Large intestine (tissue), 3 donors: ENCODE data around the gene LCN6. TPM values are rescaled to one million over a fixed set of nuclear protein-coding genes. Genes with fewer than 3 reads are reported as not detected.
A peak's percentile ranks its signal among the peaks of the same experiment; 100 is the strongest.
"Not testable (repeated sequence)": the region's sequence is repeated elsewhere in the genome, so short reads cannot be mapped to it uniquely, and the experiment has no call there.

Source experiments
- DNase-seq, 2 donors: peaks; one replicate each; pipeline versions ENCODE4 v3.0.0 to v3.0.0-alpha.2; 2013
- H3K27ac ChIP-seq: one replicate; pipeline ENCODE4 v1.5.1; 2013; ENCODE audit warnings: low read length
- H3K27me3 ChIP-seq: 2 replicates; pipeline ENCODE4 v1.6.1; 2013; ENCODE audit warnings: low read length; ENCODE audit not compliant: control insufficient read depth, insufficient read depth
- H3K36me3 ChIP-seq: 2 replicates; pipeline ENCODE4 v1.6.1; 2013; ENCODE audit warnings: low read length; ENCODE audit not compliant: control insufficient read depth, insufficient read depth
- H3K4me1 ChIP-seq: one replicate; pipeline ENCODE4 v1.6.1; 2013; ENCODE audit warnings: low read length; ENCODE audit not compliant: control insufficient read depth, insufficient read depth
- H3K4me3 ChIP-seq: one replicate; pipeline ENCODE4 v1.5.1; 2013; ENCODE audit warnings: low read length
- H3K9me3 ChIP-seq: one replicate; pipeline ENCODE4 v1.6.1; 2013; ENCODE audit warnings: mild to moderate bottlenecking, low read depth, low read length, moderate library complexity; ENCODE audit not compliant: control insufficient read depth
- WGBS: methylation state at CpG from one replicate; pipeline ENCODE4 v1.1.5; 2013; ENCODE audit warnings: low lambda C conversion rate; ENCODE audit not compliant: insufficient coverage; 5-methylcytosine and 5-hydroxymethylcytosine counted together
- polyA plus RNA-seq: library from polyadenylated mRNA; unstranded; fragments of 120-200 nt; gene quantifications from one replicate; pipeline ENCODE4 v1.2.1, GENCODE V29; 2013

The LCN6 gene
- polyA plus RNA-seq, 1 donor: 2.8 TPM

- Histone ChIP-seq H3K4me3 (no peak overlapping the region), H3K9me3 (no peaks in the 10 kb centered on the region), H3K36me3 (no peaks in the 10 kb centered on the region), H3K27me3 (peaks cover 3% of the 10 kb centered on the region), H3K27ac (no peak overlapping the region), H3K4me1 (peaks cover 5% of the 10 kb centered on the region)
- no peak for DNase-seq
- WGBS: 83% methylated on average over 1 of the region's 22 CpGs
Measured at GRCh38 chr9:136707849-136708517, 40.3 kb downstream of the LCN6 start.

GRCh38 chr9:136707011-136707410 is 41.3 kb downstream of the LCN6 start:
- no peak overlapping the region for H3K4me3 ChIP-seq
- no peaks in the 10 kb centered on the region for H3K9me3 ChIP-seq
- H3K27me3 ChIP-seq: peaks cover 3% of the 10 kb centered on the region
- no peak for DNase-seq
- H3K36me3 ChIP-seq: no peaks in the 10 kb centered on the region
- WGBS: no CpG with 5 or more reads among the region's 7 CpGs
- H3K27ac ChIP-seq: no peak overlapping the region
- H3K4me1 ChIP-seq: peaks cover 5% of the 10 kb centered on the region

- Histone ChIP-seq H3K27ac (no peak overlapping the region), H3K4me3 (no peak overlapping the region), H3K36me3 (no peaks in the 10 kb centered on the region), H3K27me3 (peaks cover 7% of the 10 kb centered on the region), H3K4me1 (peaks cover 10% of the 10 kb centered on the region), H3K9me3 (no peaks in the 10 kb centered on the region)
- WGBS: no CpG with 5 or more reads among the region's 7 CpGs
- no peak for DNase-seq
Measured at GRCh38 chr9:136705564-136705963, 42.8 kb downstream of the LCN6 start.

- peaks cover 14% of the 10 kb centered on the region for H3K4me1 ChIP-seq
- not testable (repeated sequence) for H3K4me3 ChIP-seq, H3K27me3 ChIP-seq, H3K36me3 ChIP-seq, H3K27ac ChIP-seq, DNase-seq, H3K9me3 ChIP-seq
- 33% methylated on average over 1 of the region's 8 CpGs for WGBS
Measured at GRCh38 chr9:136704741-136705140, 43.6 kb downstream of the LCN6 start.

- no peak for DNase-seq
- WGBS: no CpG with 5 or more reads among the region's 12 CpGs
Measured at GRCh38 chr9:136703276-136703860, 45.0 kb downstream of the LCN6 start.

GRCh38 chr9:136701668-136702053 is 46.7 kb downstream of the LCN6 start:
- no peak for DNase-seq
- Histone ChIP-seq H3K9me3 (no peaks in the 10 kb centered on the region), H3K4me1 (peaks cover 36% of the 10 kb centered on the region), H3K27ac (no peak overlapping the region), H3K4me3 (no peak overlapping the region), H3K36me3 (no peaks in the 10 kb centered on the region), H3K27me3 (peaks cover 7% of the 10 kb centered on the region)
- no CpG with 5 or more reads among the region's 10 CpGs for WGBS

More at GRCh38 chr9:136703276-136703860, 45.0 kb downstream of the LCN6 start:
- Histone ChIP-seq H3K27ac (no peak overlapping the region), H3K27me3 (peaks cover 7% of the 10 kb centered on the region), H3K9me3 (no peaks in the 10 kb centered on the region), H3K4me3 (no peak overlapping the region), H3K4me1 (peaks cover 24% of the 10 kb centered on the region), H3K36me3 (no peaks in the 10 kb centered on the region)

- Histone ChIP-seq H3K36me3 (no peaks in the 10 kb centered on the region), H3K27me3 (peaks cover 7% of the 10 kb centered on the region), H3K4me3 (no peak overlapping the region), H3K27ac (no peak overlapping the region), H3K9me3 (no peaks in the 10 kb centered on the region), H3K4me1 (peaks cover 41% of the 10 kb centered on the region)
- DNase-seq: peak in 1 of 2 donors; percentile 72
- no CpG with 5 or more reads among the region's 38 CpGs for WGBS
Measured at GRCh38 chr9:136700959-136701667, 47.2 kb downstream of the LCN6 start.

GRCh38 chr9:136700304-136700703 is 48.0 kb downstream of the LCN6 start:
- WGBS: no CpG with 5 or more reads among the region's 13 CpGs
- Histone ChIP-seq H3K27me3 (peaks cover 7% of the 10 kb centered on the region), H3K9me3 (no peaks in the 10 kb centered on the region)

GRCh38 chr9:136698635-136699246 is 49.6 kb downstream of the LCN6 start:
- H3K4me1 ChIP-seq: peaks cover 60% of the 10 kb centered on the region
- no peaks in the 10 kb centered on the region for H3K9me3 ChIP-seq
- H3K27ac ChIP-seq: peak overlapping the region; percentile 92
- no CpG with 5 or more reads among the region's 11 CpGs for WGBS
- H3K4me3 ChIP-seq: no peak overlapping the region
- H3K27me3 ChIP-seq: peaks cover 7% of the 10 kb centered on the region
- peak in 1 of 2 donors; percentile 64 for DNase-seq
- H3K36me3 ChIP-seq: no peaks in the 10 kb centered on the region

More at GRCh38 chr9:136700304-136700703, 48.0 kb downstream of the LCN6 start:
- H3K4me1 ChIP-seq: peaks cover 47% of the 10 kb centered on the region
- no peak for DNase-seq
- no peaks in the 10 kb centered on the region for H3K36me3 ChIP-seq
- H3K4me3 ChIP-seq: no peak overlapping the region
- H3K27ac ChIP-seq: no peak overlapping the region

GRCh38 chr9:136697821-136698526 is 50.4 kb downstream of the LCN6 start:
- Histone ChIP-seq H3K4me3 (peak overlapping the region; percentile 37), H3K36me3 (no peaks in the 10 kb centered on the region), H3K27ac (peak overlapping the region; percentile 92), H3K9me3 (no peaks in the 10 kb centered on the region), H3K27me3 (peaks cover 7% of the 10 kb centered on the region), H3K4me1 (peaks cover 67% of the 10 kb centered on the region)
- no CpG with 5 or more reads among the region's 20 CpGs for WGBS
- DNase-seq: peak; percentile 77 to 90
